Left ventricle myocardium superior (tissue), 1 donor: Measurements from ENCODE around the gene STARD8. TPM values are rescaled to one million over a fixed set of nuclear protein-coding genes. Genes with fewer than 3 reads are reported as not detected.

Source experiments
- ATAC-seq: fragments of 200-7000 bp; cut with Tn5 transposase; one replicate; pipeline ENCODE4 v1.9.1; 2020; ENCODE audit warnings: mild to moderate bottlenecking, moderate library complexity
- DNase-seq: peaks from one replicate; pipeline ENCODE4 v3.0.0-alpha.2; 2020
- intact Hi-C: fragments of 100-400 bp; cut with micrococcal nuclease; formaldehyde crosslinking; loops from one replicate; pipeline ENCODE4 v1.11.0; 2022
- total RNA-seq: library from RNA; stranded (reverse); fragmentation: NEBNext Ultra II Directional; extraction: Animal tissue kit (Norgen Biotek cat#: 25700); gene quantifications from one replicate; pipeline ENCODE4 v1.2.1, GENCODE V29; 2021
- donor health status: DM: no; HTN: yes; CAD: no; lungs with severe emphysema.

STARD8 gene
- total RNA-seq, 1 donor from 2014 or later = 10.5 TPM

DNA sequence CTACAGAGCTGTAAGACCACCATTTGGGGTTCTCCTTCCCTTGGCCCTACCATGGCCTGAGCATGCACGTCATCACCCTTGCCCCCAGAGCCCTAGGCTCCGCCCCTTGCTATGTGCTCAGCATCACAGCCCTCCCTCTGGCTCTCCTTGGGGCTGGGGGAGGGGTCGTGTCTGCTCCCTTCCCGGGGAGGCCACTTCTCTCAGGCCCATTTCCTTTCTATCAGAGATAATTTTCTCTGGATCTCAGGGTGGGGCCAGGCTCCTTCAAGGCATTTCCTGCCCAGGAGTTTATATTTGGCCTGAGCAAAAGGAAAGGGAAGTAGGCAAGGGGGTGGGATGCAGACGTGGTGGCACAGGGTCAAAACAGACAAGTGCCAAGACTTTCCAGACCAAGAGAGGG is 55.9 kb downstream of the STARD8 start:
- DNase-seq = no peak
- ATAC-seq = peak; percentile 58
- intact Hi-C loops = no loop called here

DNA sequence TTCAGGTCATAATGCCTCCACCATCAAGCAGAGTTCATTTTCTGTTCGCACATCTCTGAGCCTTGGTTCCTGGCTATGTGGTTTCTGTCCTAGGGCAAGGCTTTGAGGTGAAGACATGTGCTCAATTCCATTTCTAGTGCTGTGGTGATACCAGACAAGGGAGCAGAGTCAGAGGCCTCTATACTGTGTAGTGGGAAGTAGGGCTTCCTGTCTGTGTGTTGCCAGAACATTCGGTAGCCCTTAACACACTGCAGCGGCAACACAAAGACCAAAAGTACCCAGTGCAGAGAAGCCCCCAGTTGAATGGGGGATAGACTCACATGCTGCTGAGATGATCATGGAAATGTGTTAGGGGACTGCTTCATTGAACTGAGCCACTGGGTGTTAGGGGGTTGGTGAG is 56.4 kb downstream of the STARD8 start:
- DNase-seq = no peak

DNA sequence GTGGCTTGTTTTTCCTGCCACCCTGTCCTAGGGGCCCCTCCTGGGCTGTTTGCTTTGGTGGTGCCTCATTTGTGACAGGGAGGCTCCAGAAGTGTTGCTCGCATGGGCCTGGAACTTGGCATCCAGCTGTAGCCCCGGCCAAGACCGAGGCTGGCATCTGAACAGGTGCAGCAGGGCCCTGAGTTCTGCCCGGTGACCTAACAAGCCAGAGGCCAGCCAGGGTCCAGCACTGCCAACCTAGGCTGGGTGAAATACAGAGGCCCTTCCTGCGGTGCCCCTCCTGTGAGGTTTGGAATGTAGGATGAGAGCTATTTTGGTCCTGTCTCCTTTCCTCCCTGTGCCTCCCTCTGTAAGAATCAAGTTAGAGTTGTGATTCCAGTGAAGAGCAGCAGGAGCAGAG is 58.5 kb downstream of the STARD8 start:
- DNase-seq (no peak), ATAC-seq (peak; percentile 36)
- intact Hi-C loops = no loop called here

More for the DNA sequence above, 56.4 kb downstream of the STARD8 start:
- intact Hi-C loops = no loop called here
- ATAC-seq = peak; percentile 30

DNA sequence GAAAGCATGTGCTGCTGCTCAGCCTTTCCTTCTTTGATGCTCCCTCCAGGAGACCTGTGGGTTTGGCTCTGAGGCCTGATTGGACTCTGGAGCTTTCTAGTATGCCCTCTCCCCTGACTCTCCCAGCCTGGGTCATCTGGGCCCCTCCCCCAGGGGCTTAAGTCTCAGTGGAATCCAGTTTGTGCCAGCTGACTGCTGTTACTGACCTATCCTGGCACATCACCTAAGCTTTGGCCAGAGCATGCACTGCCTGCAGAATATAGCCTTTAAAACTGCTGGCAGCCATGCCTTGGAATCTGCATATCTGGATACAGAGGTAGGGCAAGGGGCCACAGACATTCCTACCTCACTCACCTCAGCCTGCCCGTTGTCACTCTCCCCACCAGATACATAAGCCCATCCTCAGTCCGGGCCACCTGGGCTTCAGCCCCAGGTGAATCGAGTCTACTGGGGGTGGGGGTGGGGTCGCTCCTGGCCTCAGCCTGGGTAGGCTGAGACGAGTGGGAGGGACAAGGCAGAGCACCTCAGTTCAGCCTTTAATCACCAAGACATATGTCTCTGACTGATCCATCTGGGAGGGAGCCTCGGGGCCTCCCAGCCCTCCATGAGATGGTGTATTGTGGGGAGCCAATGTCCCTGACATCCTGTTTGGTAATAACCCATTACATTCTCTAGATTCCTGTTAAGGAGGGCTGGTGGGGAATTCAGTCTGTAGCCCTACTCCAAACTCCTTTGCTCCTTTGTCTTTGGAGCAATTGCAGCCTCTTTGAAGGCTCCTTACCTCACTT is 61.2 kb downstream of the STARD8 start:
- intact Hi-C loops = no loop called here

DNA sequence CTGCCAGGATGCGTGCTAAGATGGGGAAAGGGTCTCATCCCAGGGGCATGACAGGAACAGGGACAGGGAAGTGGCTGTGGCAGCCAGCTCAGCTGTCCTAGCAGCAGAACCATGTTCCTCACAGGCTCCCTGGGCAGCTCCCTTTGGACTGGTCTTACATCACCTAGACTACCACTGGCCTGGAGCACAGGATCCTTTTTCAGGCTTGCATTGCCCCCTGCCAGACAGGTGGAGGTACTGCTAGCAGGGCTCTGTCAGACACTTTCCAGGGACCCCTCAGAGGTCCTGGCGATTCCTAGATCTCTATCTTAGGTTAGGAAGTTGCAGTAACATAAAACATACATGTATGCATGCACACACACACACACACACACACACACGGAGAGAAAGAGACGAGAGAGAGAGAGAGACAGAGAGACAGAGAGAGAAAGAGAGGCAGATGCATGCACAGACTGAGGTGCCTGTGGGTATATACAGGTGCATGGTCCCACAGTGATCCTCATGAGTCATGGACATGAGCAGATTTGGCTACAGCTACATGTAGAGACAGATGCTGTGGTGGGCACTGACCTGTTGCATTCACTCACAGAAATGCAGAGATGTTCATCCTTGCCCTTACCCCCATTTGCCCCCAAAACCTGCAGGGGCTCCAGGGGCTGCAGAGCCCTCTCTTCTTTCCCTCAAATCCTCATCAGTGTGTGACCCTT is 63.6 kb downstream of the STARD8 start:
- ATAC-seq (peak; percentile 83), DNase-seq (no peak)
- intact Hi-C loops = loop anchor here (10.0 kb wide), 1 partner anchor 206 kb away; no protein-coding TSS in a partner anchor

More for the DNA sequence above, 61.2 kb downstream of the STARD8 start:
- no peak for DNase-seq
- ATAC-seq = no peak

DNA sequence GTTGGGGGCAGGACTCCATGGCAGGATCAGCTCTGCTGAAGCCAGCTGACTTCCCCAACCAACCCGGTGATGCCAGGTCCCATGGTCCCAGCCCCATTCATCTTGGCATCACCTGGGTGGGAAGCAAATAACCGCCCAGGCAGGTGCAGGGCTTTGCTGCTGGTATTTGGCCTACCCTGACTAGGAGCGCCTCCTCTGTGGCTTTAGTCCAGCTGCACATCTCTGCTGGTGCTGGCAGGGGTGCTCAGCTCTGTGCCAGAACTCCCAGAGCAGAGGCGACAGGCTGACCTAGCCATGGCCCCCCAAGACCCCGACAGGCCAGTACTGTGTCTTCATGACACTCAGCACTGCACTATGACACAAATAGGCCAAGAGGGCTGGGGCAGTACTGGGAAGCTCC is 64.4 kb downstream of the STARD8 start:
- intact Hi-C loops = loop anchor here (10.0 kb wide), 1 partner anchor 207 kb away; no protein-coding TSS in a partner anchor
- ATAC-seq (no peak), DNase-seq (no peak)

DNA sequence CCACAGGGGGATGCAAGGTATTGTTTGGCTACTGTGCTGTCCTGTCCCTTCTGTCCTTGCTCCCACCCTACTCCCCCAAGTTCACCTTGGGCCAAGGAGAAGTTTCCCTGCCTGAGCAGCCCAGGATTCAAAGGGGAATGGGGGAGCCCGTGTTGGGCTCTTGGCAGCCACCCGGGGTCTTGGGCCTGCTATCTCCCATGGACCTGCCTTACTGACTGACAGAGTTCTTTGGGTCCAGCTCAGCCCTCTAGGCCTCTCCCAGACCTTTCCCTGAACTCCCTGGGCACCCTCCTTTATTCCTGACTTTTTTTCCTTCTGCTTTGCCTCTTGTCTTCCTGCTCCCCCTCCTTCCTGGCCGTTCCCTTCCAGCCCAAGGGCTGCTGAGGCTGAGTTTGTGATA is 67.4 kb downstream of the STARD8 start:
- ATAC-seq = no peak

DNA sequence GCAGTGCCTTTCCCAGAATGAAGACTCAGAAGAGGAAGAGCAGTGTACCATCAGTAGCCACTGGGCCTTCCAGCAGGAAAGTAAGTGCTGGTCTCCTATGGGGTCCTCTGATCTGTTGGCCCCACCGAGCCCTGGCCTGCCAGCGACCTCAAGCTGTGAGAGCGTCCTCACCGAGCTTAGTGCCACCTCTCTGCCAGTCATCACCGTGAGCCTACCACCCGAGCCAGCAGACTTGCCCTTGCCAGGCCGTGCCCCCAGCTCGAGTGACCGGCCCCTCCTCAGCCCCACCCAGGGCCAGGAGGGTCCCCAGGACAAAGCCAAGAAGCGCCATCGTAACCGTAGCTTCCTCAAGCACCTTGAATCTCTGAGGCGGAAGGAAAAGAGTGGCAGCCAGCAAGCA is 69.7 kb downstream of the STARD8 start:
- DNase-seq = no peak
- ATAC-seq = no peak
- intact Hi-C loops = loop anchor here (10.0 kb wide), 1 partner anchor 212 kb away; no protein-coding TSS in a partner anchor

More for the DNA sequence above, 67.4 kb downstream of the STARD8 start:
- DNase-seq = no peak
- intact Hi-C loops = loop anchor here (10.0 kb wide), 1 partner anchor 210 kb away; no protein-coding TSS in a partner anchor

DNA sequence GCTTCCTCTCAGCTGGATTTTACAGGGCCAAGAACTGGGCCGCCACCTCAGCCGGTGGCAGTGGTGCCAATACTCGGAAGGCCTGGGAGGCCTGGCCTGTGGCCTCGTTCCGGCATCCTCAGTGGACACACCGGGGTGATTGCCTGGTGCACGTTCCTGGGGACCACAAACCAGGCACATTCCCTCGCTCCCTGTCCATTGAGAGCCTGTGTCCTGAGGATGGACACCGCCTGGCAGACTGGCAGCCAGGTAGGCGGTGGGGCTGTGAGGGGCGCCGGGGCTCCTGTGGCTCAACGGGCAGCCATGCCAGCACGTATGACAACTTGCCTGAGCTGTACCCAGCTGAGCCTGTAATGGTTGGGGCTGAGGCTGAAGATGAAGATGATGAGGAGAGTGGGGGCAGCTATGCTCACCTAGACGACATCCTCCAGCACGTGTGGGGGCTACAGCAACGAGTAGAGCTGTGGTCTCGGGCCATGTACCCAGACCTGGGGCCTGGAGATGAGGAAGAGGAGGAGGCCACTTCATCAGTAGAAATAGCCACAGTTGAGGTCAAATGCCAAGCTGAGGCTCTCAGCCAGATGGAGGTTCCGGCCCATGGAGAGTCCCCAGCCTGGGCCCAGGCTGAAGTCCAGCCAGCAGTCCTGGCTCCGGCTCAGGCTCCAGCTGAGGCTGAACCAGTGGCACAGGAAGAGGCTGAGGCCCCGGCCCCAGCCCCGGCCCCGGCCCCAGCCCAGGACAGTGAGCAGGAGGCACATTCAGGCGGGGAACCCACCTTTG is 70.4 kb downstream of the STARD8 start:
- DNase-seq = no peak
- intact Hi-C loops = loop anchor here (10.0 kb wide), 1 partner anchor 213 kb away; no protein-coding TSS in a partner anchor
- no peak for ATAC-seq

DNA sequence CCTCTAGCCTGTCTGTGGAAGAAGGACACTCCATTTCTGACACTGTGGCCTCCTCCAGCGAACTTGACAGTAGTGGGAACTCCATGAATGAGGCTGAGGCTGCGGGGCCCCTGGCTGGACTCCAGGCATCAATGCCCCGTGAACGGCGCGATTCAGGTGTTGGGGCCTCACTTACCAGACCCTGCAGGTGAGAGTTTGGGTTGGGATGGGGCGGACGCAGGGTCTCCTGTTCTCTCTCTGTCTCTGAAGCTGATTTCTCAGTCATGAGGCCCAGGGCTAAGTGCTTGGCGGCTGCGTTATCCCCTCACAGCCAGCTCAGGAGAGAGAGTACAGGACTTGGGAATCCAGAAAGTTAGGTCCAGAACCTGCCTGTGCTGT is 71.0 kb downstream of the STARD8 start:
- intact Hi-C loops = loop anchor here (10.0 kb wide), 1 partner anchor 214 kb away; no protein-coding TSS in a partner anchor
- ATAC-seq (no peak), DNase-seq (no peak)

DNA sequence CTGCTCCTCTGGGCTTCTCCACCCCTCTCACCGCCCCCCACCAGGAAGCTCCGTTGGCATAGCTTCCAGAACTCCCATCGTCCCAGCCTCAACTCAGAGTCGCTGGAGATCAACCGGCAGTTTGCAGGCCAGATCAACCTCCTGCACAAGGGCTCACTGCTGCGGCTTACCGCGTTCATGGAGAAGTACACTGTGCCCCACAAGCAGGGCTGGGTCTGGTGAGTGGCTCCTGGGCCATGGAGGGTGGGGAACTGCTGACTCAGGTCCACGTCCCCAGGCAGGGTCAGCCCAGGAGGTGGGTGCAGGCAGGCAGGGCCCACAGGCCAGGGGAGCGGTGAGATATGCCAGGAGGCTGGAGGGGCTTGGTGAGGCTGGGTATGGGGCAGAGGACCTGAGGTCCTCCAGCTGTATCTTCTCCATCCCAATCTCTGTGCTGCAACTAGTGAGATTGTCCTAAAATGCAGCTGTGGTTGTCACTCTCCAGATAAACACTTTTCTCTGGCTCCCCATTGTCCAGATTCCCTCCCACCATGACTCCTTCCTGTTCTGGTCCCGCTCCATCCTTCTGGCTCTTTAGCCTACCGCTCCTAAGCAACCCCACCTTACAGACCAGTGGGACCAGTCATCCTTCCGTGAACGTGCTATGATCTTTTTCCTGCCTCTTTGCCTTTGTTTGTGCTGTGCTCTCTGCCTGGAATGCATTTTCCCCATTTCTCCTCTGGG is 71.9 kb downstream of the STARD8 start:
- ATAC-seq = no peak
- intact Hi-C loops = loop anchor here (10.0 kb wide), 1 partner anchor 215 kb away; no protein-coding TSS in a partner anchor
- no peak for DNase-seq

DNA sequence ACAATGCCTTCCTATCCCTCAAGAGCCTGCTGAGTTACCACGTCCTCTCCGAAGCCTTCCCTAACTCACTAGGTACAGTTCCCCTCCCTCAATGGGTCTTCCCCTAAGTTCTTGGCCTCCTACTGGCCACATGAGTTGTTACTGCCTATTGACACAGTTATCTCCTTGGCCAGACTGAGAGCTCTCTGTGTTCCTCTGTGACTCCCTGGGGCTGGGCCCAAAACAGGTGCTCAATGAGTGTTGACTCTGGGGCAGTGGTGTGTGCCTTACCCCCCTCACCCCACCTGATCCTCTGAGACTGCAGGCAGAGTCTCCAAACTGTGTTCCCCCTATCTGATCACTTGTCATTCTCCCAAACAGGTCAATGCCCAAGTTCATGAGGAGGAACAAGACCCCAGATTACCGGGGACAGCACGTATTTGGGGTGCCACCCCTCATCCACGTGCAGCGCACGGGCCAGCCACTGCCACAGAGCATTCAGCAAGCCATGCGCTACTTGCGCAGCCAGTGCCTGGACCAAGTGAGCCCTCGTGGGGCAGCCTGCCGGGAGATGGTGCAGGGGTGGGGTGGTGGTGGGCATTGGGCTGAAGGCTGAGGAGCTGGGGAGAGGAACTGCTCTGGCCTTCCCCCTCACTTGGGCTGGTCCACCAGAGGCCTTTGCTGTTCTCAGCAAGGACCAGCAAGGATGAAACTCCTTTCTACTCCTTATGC is 72.6 kb downstream of the STARD8 start:
- ATAC-seq (peak; percentile 80), DNase-seq (no peak)
- intact Hi-C loops = loop anchor here (10.0 kb wide), 1 partner anchor 215 kb away; no protein-coding TSS in a partner anchor

DNA sequence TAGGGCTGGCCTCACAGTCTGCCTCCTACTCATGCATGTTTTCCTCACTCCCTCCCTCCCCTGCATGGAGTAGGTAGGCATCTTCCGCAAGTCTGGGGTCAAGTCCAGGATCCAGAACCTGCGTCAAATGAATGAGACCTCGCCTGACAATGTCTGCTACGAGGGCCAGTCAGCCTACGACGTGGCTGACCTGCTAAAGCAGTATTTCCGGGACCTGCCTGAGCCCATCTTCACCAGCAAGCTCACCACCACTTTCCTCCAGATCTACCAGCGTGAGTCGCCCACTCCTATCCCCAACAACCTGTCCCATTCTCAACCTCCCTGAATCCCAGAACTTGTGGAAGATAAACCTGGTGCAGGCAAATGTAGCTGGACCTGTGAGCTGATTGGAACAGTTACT is 73.4 kb downstream of the STARD8 start:
- DNase-seq (no peak), ATAC-seq (no peak)
- intact Hi-C loops = no loop called here

DNA sequence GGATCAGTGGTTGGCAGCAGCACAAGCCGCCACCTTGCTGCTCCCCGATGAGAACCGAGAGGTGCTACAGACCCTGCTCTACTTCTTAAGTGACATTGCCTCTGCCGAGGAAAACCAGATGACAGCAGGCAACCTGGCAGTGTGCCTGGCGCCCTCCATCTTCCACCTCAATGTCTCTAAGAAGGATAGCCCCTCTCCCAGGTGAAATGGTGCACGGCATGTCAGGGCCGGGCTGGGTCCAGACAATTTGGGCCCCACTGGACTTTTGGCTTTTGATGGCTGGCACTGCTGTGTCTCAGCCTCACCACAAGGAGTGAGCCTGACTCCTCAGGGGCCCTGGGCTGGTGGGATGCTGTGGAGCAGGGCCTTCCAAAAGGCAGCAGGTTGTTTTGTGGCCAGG is 74.1 kb downstream of the STARD8 start:
- intact Hi-C loops = no loop called here
- no peak for ATAC-seq
- no peak for DNase-seq

DNA sequence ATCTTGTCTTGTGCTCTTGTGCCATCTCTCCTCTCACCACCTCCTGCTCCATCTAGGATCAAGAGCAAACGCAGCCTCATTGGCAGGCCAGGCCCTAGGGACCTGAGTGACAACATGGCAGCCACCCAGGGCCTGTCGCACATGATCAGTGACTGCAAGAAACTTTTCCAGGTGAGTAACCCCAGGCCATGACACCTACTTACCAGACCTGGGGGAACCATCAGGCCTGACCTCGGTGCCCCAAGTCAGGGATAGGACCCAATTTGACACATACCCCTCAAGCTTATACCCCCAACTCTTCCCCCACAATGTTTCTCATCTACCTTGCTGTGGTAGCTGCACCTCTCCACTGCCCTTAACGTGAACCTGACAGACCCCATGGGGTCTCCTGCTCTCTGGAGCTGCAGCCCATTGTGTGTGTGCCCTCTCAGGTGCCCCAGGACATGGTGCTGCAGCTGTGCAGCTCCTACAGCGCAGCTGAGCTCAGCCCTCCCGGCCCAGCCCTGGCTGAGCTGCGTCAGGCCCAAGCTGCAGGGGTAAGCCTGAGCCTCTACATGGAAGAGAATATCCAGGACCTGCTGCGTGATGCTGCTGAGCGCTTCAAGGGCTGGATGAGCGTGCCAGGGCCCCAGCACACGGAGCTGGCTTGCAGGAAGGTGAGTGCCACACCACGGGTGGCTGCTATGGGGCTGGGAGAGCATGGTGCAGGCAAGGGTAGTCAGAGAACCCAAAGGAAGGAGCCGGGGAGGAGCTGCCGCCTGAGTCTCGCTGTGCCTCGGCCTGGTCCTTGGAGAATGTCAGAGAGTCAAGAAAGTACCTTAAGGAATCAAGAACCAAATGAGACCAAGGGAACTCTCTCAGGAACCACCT is 74.8 kb downstream of the STARD8 start:
- DNase-seq (no peak), ATAC-seq (no peak)
- intact Hi-C loops = no loop called here

DNA sequence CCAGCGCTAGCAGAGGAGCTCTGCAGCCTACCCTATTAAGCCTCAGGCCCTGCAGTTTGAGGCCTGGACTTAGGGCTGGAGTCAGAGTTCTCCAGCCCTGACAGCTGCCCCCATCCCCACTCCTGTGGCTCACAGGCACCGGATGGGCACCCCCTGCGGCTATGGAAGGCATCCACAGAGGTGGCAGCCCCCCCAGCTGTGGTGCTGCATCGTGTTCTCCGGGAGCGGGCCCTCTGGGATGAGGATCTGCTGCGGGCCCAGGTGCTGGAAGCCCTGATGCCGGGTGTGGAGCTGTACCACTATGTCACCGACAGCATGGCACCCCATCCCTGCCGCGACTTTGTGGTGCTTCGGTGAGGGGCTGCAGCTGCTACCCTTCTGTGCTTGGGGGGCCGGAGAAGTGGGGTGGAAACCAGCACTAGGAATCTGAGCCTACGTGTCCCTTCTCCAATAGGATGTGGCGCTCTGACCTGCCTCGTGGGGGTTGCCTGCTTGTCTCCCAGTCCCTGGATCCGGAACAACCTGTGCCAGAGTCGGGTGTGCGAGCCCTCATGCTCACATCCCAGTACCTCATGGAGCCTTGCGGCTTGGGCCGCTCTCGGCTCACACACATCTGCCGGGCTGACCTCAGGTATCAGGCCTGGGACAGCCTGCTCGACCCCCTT is 76.2 kb downstream of the STARD8 start:
- intact Hi-C loops = no loop called here
- ATAC-seq (no peak), DNase-seq (no peak)

DNA sequence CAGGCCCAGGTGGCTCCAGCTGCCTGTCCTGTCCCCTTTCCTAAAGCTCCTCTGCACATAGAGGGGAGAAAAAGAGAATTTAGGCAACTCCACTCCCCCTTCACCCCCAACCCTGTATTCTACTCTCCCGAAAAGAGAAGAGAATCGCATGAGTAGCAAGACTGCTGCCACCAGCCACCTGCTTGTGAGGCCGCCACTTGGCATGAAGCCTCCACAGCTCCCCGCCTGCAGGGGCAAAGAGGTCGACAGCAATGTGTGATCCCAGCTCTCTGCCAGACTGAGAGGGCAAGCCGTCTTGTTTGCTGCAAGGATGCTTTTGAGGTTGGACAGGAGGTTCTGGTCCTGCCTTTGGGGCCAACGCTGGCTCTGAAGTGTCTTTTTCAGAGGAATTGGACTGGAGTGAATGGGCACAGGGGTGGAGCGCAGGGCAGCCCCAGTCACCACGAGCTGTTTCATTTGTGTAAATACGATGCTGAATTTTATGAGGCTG is 77.1 kb downstream of the STARD8 start:
- ATAC-seq = no peak
- intact Hi-C loops = no loop called here
- no peak for DNase-seq
